Activated CD4-positive, alpha-beta T cell treated with anti-CD3 and anti-CD28 coated beads for 24 hours (primary cell): ENCODE results near the gene STN1.

ENCODE experiments used
- DNase-seq, 2 donors: peaks; one replicate each; pipeline ENCODE4 v3.0.0-alpha.2; 2020; ENCODE audit warnings: low read depth in 2 of 2

Gene STN1

DNA sequence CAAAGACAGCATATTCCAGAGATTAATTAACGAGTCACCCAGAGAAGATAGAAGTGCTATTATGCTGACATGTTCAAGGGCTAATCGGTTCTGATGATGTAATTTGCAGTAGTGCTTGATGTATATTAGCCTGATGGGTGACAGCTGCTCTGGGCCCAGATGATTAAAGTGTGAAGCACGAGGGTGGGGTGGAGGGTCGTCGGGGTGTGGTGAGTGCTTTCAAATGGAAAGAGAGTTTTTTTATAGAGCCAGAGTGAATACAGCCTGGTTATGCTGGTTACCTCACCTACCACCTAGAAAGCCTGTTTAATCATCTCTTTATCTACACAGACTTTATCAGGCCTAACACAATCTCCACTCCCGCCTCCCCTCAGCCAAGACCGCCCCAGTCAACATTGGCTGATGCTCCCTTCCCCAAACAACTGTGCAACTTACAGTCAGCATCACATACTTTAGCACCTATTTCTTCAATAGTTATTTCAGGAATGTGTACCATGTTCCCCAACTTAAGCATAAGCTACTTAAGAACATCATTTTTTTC is 11.5 kb upstream of the STN1 start:
- DNase-seq, result no peak

DNA sequence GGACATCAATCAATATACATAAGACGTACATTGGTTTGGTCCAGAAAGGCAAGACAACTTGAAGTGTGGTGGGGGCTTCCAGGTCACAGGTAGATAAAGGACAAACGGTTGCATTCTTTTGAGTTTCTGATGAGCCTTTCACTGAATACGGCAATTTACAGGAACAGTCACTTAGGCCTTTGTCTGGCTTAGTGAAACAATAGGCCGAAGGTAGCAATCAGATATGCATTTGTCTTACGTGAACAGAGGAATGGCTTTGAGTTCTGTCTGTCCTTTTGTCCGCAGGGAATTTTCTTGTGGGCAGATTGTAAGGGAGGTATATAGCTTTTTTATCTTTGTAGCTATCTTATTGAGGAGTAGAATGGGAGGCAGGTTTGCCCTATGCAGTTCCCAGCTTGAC is 10.8 kb upstream of the STN1 start:
- DNase-seq, result no peak

DNA sequence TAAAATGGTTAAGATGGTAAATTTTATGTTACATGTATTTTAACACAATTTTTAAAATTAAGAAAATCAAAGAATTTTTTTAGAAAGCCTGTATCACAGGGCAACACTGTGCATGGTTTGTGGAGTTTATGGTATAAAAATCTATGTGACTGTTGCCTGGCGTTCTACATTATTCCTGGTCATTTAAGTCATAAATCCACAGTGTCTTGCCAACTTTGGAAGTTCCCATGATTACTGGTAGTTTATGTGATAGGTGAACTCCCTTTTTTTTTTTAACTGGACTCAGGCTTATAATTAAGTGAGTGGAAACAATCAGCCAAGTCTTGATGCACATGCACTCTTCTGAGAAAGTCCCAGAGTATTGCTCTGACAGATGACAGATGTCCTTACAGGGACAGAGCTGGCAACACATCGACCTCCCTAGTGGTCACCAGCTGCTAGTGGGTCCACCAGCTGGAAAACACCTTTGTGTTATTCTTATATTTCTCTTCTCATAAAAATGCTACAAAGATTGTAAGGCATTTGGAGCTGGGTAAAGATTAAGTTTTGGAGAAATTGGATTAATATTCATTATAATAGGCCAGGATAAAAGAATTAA is 8.8 kb upstream of the STN1 start:
- DNase-seq, result no peak

DNA sequence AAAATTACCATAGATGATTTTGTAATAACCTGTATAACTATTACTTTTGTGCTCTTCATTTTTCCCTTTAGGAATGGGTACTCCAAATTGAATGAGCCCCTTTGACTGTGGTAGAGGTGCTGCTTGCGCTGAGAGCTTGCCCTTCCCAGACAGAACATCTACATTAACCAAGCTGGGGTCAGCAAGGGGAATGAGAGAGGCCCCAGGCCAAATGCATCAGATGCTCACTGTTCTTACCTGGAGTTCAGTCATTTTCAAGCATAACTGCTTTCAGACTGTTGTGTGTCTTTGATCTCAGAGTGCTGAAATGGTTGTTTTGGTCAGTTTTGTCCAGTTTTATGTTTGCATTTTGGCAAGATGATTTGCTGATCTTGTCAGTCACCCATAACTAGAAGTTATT is 7.6 kb upstream of the STN1 start:
- no peak for DNase-seq

DNA sequence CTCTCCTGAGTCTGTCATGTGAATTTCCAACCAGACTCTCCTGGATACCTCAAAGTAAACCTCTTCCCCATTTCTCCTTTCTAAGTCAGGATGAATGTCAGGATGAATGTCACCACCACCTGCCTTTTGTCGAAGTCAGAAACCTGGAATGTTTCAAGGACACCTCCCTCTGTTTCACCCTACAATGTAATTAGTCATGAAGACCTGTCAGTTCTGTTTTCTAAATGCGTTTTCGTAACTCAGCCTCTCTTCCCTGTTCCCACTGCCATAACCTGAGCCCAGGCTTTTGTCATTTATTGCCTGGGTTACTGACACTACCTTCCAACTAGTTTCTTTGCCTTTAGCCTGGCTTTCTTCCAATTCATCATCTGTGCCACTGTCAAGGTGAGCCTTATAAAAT is 5.5 kb upstream of the STN1 start:
- DNase-seq, result no peak

DNA sequence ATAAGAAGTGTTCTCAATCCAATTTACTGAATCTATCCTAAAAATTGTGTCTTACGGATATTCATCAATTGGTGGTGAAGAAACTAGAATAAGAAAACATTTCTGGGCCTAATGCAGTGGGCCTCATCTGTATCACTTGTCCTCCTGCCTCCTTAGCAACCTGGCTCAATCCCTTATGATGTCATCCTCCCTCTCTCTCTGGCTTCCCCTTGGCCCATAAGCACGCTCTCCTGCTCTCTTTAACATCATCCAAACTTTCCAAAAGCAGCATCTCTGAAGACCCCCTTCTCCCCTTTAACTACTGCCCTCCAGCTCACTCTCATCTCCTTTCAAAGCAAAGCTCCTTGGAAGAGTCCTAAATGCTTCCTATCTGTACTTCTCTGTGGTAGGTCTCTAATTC is 4.7 kb upstream of the STN1 start:
- DNase-seq, result no peak

DNA sequence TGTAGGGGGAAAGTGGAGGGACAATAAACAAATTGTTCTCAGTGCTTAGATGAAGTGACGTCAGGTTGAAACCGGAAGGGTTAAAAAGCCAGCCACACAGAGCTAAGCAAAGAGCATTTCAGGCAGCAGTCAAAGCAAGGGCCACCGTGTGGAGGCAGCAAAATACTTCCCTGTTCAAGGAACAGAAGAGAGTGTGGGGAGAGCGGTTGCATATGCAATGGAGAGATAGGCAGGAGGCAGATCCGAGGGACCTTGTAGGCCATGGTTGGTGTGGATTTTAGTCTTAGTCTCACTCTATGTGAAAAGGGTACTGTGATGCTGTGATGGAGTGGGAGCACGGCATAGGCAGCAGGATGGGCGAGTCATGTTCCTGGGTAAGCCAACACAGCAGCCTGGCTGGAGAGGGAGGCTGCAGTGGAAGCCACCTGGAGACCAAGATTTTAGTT is 3.8 kb upstream of the STN1 start:
- peak in 1 of 2 donors; percentile 6 for DNase-seq

DNA sequence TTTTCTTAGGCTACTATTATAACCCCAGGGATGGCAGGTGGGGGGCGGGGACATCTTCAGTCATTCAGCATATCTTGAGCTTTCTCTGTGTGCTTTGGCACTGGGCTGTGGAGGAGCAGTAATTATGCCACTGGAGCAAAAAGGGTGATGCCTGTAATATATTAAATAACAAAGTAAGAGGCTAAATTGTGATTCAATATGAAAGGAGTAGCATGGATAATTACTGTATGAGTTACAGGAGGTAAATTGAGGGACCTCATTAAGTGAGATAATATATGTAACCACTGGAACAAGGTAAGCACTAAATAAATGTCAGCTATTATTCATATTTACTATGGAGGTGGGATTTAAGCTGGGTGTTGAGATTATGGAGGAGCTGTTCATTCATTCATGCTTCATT is 3.3 kb upstream of the STN1 start:
- DNase-seq, result no peak

DNA sequence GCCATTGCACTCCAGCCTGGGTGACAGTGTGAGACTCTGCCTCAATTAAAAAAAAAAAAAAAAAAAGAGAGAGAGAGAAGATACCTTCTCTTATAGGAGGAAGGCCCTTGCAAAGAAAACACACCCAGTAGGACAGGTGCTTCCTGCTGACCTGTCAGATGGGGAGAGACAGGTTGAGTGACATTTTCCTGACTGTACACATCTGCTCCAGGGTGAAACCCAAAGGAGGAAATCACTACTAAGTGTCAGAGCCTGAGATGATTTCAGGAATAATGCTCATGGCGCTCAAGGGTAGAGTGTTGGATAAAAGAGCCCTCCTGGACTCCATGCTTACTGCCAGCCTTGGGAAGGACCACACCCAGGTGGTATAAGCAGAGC is 1.7 kb upstream of the STN1 start:
- DNase-seq, result no peak

DNA sequence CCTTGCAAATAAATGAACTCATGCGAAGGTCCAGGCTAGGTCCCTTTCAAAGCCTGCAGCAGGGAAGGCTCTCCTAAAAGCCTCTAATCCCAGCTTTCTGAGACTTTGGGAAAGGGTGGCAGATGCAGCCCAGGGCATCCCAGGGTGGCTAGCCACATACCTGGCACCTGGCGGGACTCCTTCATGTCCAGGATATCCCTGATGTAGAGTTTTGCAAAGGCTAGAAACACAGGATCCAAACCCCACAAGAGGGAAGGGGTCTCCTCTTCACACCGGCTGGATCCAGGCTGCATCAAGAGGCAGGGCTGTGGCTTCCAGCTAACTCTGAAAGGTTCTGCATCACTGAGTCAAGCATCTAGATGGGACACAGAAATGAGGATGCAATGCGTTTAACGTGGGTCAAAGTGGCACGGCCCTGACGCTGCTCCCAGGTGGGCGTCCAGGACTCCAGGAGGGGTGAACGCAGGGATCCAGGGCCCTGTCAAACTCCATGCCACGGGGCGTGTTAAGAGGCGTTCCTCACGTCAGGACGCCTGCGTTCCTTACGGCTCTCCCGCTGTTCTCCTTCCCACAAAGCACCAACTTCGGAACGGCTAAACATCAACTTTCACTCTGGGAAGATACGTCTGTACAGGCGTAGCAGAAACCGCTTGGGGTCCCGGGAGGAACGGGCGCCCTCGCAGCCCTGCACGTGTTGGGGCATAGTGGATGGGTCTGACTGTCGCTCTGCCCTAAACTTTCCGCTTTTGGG is 507 bp downstream of the STN1 start:
- peak in 1 of 2 donors; percentile 17 for DNase-seq

DNA sequence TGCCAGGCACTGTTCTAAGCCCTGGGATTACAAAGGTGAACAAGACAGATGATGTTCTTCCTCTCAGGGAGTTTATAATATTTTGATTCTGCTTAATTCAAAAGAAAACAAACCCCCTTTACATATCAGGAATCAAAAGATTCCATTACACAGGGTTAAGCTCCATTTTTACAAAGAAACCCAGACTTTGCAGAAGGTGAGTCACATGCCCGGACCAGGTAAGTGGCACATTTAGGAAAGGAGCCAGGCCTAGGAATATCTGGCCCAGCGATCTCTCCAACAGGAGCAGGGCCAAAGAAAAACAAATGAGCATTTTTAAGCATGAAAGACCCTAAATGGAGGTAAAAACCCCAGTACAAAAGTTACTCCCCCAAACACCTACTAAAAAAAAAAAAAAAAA is 1.1 kb downstream of the STN1 start:
- DNase-seq, result no peak

DNA sequence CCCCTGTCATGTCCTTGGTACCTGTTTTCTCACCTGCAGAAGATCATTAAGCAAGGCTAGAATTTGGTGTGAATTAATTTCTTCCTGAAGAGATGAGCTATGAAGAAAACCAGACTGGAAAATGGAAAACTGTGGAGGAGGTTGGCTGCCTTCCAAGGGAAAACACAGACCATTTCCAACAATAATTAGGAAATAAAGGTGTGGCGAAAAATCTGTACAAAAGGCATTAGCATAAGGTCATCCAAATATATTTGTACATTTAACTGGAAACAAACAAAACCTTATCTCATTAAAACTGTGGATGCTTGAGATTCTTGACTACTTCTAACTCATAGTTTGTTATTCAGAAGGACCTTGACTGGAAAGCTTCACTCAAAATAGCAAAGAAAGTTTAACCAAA is 1.7 kb downstream of the STN1 start:
- DNase-seq, result no peak

DNA sequence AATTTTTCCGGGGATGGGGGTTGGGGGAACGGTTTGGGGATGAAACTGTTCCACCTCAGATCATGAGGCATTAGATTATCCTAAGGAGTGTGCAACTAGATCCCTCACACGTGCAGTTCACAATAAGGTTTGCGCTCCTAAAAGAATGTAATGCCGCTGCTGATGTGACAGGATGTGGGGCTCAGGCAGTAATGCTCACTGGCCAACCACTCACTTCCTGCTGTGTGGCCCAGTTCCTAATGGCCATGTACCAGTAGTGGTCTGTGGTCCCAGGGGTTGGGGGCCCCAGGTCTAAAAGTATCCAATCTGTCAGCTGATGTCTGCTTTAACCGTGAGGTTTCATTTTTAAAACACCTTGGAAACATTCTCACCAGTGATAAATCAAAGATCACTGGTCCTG is 2.2 kb downstream of the STN1 start:
- DNase-seq, result no peak

DNA sequence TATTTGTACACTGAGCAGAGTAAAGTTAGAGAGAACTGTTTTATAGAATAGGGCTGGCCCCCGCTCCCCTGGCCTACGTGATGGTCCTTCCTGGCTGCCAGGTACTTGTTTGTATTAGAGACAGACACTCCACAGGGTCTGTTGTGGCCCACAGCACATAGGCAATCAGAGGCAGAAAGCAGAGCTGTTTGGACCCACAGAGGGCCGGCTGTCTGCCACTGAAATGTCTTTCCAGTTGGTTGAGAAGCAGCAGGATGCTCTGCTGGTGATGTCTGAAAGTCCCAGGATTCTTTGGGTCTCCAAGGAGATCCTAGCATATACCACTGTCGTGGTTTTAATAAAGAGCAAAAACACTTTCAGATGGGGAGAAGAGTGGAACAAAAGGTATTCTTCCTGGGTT is 5.2 kb downstream of the STN1 start:
- no peak for DNase-seq

DNA sequence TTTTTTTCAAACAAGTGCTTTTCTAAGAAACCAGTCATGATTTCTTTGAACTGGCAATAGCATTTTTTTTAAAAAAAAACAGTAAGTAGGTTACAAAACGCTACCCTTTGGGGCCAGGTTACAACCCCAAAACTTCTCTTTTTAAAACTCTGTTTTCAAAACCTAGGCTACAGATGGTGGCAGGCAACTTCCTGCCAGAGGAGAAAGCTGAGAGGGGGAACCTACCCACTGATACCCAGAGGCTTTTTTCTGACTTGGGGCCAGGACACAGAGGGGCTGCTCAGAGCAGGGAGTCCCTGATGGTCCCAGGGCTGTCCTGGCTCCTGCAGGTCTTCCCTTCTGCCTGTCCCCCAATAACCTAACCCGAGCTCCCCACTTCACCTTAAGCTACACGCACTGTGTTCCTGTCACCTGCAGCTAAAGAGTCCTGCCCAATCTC is 6.9 kb downstream of the STN1 start:
- no peak for DNase-seq

DNA sequence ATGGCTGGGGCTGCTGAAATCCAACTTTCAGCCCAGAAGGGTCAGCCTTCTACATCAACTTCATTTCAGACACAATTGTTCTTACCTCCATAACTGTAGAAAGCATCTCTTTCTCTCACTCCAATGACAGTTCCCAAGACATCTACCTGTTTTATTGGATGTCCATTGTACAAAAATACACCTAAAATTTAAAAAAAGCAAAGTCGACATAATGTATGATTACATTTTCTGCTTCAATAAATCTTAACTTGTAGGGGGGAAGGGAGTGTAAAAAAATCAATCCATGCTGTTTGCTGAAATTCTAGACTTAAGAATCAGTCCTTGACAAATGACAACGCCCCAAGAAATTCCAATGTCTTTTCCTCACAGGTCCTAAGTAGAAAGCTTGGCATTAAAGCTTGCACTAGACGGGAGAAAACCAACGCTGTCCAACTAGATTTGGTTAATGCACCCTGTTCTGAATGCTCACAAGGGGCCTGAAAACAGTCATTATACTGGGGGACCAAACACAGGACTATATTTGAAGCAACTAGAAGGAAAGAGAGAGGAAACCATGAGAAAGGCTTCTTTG is 7.5 kb downstream of the STN1 start:
- no peak for DNase-seq

DNA sequence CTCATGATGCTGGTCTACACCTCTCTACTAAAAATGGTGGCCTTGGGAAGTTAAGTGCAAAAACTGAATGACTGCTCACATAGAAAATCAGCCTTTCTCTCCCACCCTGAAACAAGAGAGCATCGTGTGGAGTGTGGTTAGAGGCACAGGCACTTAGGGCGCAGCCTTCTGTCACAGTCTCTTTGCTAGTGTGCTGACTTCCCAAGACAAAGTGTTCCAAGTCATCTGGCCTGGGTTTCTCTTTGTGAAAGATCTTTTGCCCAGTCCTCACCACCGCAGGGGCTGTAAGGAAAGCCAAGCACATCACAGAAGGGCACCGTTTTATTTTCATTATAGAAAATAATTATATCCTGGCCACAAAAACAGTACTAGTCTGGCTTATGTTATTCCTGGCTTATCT is 12.5 kb downstream of the STN1 start:
- no peak for DNase-seq

DNA sequence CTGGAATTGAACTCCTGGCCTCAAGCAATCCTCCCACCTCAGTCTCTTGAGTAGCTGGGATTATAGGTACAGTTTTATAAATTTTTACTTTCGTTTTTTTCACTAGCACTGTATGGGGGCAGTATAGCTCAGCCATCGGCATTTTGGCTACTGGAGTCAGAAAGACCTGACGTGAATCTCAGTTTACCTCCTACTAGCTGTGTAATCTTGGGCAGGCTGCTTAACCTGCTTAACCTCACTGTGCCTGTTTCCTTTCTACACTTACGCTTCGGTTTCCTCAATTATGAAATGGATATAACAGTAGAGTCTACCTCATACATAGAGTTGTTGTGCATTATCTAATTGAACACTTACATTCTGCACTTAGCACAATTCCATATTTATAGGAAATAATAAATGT is 16.7 kb downstream of the STN1 start:
- no peak for DNase-seq

DNA sequence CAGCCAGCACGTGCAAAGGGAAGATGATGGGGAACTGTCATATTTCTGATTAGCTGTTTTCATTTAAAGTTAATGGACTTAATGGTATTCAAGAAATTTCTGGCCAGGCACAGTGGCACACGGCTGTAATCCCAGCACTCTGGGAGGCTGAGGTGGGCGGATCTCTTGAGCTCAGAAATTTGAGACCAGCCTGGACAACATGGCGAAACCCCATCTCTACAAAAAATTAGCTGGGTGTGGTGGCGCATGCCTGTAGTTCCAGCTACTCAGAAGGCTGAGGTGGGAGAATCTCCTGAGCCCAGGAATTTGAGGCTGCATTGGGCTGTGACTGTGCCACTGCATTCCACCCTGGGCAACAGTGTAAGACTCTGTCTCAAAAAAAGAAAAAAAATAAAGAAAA is 18.7 kb downstream of the STN1 start:
- no peak for DNase-seq

DNA sequence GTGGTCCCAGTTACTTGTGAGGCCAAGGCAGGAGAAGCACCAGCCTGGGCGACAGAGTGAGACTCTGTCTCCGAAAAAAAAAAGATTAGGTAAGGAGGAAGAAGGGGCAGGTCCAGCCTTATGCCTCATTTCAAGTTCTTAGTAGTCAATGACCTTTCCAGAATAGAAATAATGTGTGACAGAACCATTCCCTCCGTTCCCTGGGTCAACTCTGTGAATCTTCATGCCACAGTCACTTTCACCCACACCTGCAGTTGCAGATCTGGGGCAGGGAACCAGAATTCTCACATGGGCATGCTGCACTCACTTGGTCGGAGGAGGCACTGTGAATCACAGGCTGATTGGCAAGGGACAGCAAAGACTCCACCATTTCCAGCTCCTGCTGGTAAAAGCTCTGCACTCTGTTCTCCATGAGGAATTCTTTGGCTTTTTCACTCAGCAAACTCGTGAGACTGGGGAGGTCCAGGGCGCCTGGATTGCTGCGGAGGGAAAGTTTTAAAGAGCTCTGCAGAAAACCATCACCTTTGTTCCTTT is 20.7 kb downstream of the STN1 start:
- no peak for DNase-seq

DNA sequence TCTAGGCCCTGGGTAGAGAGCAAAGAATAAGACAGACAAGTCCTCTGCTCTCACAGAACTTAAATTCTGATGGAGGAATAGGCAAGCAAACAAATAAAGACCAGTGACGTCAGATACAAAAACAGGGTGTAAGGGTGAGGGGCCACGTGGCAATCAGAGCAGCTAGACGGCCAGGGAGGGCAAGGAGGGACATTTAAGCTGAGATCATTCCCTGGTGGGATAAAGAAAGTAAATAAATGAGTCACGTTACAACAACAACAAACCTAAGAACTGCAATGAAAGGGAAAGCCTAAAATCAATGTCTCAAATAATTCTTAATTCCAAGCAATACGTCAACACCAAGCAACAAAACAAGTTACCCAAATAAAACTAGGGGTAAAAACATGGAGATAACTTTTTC is 21.8 kb downstream of the STN1 start:
- DNase-seq, result no peak

DNA sequence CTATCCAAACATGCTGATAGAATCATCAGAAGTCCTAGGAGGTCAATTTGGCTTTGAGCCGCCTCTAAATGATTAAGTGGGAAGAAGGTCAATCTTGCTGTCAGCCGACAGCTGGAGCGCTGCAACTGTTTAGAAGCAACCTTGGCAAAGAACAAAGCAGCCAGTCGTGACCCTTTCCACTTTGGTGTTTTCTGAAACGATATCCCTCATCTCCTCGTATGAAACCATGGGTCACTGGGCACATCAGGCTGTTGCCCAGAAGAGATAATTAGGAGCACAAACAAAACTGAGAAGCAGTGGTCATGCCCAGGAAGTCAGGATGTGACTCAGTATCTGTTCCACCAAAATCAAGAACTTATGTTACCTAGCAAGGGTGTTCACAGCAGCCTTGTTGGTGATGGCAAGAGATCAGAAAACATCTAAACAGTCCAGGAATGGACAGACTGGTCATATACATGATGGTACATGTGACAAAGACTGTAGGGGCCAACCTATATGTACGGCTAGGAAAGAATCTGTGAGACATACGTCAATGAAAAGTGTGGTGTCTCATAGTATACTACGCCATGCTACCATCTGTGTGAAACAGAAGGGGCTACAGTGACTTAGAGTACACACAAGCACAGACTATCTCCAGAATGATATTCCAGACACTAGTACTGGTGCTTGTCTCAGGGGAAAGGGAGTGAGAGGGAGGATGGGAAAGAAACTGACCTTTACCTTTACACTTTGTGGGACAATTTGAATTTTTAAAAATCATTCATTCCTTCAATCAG is 22.4 kb downstream of the STN1 start:
- no peak for DNase-seq
